ENCODE results near the gene FAM219B.

DNA sequence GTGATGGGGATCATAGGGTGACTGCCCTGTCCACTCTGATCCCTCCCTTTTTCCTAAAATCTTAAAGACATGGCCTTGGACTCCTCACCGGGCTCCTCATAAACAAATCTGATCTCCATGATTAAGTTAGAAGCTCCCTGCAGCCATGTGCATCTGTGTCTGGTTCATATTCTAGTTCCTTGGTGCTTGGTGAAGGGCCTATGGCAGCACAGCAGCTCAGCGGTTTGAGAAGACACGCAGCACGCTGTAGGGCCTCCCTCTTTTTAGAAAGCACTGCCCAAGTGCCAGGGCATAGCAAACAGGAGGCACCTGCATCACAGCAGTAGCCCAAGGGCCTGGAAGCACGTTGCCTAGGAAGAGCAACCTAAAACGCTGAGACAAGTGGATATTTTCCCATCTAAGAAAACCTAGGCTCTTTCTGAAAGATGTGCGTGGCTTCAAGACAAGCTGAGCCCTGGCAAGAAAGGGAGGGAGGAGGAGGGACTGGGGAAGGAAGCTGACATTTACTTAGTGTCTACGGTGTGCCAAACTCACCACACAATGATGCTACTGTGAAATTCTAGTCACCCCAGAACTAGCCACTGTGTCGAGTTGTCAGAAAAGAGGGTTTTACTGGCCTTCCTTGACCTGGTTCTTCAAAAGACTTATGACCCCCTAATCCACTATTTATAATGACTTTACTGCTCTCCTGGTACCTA, 48.8 kb downstream of the FAM219B start:
- no peak for TF ChIP-seq POLR2A (IDR thresholded peaks at IDR 0.05; ENCODE audit: borderline replicate concordance, extremely low read depth, insufficient read depth, insufficient read length)
- no peak for TF ChIP-seq ZNF274 (IDR thresholded peaks at IDR 0.05; ENCODE audit: low read depth, low read length)
- TF ChIP-seq CTCF (IDR thresholded peaks at IDR 0.05 in 2 of 3, conservative IDR thresholded peaks at IDR 0.05 in 1 of 3; ENCODE audit: borderline replicate concordance in 1 of 3, insufficient read depth in 1 of 3, low read depth in 2 of 3, low read length in 2 of 3), result no peak
- TF ChIP-seq YY1 (IDR thresholded peaks at IDR 0.05; ENCODE audit: extremely low read depth, insufficient replicate concordance, low read depth, low read length), result no peak
- no peak for TF ChIP-seq EGR1 (IDR thresholded peaks at IDR 0.05; ENCODE audit: low read depth)
- TF ChIP-seq ZFX (IDR thresholded peaks at IDR 0.05), result no peak
- TF ChIP-seq SIN3A (IDR thresholded peaks at IDR 0.05; ENCODE audit: low read depth), result no peak
- TF ChIP-seq POLR2AphosphoS5 (IDR thresholded peaks at IDR 0.05; ENCODE audit: low read depth, low read length), result no peak
- no peak for TF ChIP-seq EZH2phosphoT487 (IDR thresholded peaks at IDR 0.05; ENCODE audit: borderline replicate concordance)
- TF ChIP-seq, protein P1, sequence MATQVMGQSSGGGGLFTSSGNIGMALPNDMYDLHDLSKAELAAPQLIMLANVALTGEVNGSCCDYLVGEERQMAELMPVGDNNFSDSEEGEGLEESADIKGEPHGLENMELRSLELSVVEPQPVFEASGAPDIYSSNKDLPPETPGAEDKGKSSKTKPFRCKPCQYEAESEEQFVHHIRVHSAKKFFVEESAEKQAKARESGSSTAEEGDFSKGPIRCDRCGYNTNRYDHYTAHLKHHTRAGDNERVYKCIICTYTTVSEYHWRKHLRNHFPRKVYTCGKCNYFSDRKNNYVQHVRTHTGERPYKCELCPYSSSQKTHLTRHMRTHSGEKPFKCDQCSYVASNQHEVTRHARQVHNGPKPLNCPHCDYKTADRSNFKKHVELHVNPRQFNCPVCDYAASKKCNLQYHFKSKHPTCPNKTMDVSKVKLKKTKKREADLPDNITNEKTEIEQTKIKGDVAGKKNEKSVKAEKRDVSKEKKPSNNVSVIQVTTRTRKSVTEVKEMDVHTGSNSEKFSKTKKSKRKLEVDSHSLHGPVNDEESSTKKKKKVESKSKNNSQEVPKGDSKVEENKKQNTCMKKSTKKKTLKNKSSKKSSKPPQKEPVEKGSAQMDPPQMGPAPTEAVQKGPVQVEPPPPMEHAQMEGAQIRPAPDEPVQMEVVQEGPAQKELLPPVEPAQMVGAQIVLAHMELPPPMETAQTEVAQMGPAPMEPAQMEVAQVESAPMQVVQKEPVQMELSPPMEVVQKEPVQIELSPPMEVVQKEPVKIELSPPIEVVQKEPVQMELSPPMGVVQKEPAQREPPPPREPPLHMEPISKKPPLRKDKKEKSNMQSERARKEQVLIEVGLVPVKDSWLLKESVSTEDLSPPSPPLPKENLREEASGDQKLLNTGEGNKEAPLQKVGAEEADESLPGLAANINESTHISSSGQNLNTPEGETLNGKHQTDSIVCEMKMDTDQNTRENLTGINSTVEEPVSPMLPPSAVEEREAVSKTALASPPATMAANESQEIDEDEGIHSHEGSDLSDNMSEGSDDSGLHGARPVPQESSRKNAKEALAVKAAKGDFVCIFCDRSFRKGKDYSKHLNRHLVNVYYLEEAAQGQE (IDR thresholded peaks at IDR 0.05; ENCODE audit: low read depth), result no peak
- no peak for TF ChIP-seq EZH2 (IDR thresholded peaks at IDR 0.05)
- no peak for TF ChIP-seq SRF (IDR thresholded peaks at IDR 0.05; ENCODE audit: low read depth)

Data from HCT116 (cell line).